Measurements from ENCODE around the gene SNX10.

DNA sequence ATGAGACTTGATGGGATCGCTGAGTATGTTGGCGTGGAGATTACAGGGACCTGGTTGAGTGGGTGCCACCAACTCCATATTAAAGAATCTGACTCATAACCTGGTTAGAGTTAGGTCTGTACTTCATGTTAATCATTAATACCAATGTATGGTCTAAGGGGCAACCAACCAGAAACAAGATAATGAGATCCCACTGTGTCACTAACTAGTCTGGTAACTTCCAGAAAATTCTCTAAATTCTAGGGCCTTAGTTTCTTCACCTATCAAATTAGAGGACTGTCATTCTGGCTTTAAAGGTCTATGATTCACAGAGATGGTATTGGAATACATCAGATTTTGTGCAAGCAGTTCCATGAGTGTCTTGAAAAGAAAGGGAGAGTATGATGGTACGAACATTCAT lies 102.2 kb downstream of the SNX10 start:
- TF ChIP-seq CTCF (conservative IDR thresholded peaks at IDR 0.05) (no peak), ZFX (IDR thresholded peaks at IDR 0.05) (no peak)
